GM23248 (cell line): ENCODE results near the gene GDPD3.

Experiments
- EZH2 ChIP-seq: fragments of 200-600 bp; sonication (generic); IDR thresholded peaks from 2 replicates; pipeline ENCODE4 v1.6.1; 2018; ENCODE audit warnings: antibody characterized with exemption, mild to moderate bottlenecking; ENCODE audit not compliant: insufficient read depth, poor library complexity, severe bottlenecking
- EZH2phosphoT487 ChIP-seq: fragments of 200-600 bp; sonication (generic); IDR thresholded peaks from 2 replicates; pipeline ENCODE4 v1.6.1; 2018; ENCODE audit warnings: antibody characterized with exemption, moderate library complexity, mild to moderate bottlenecking, low read depth; ENCODE audit not compliant: insufficient read depth

- no peak for TF ChIP-seq EZH2phosphoT487
- no peak for TF ChIP-seq EZH2
Observed at GRCh38 chr16:30151091-30151490, 37.8 kb upstream of the GDPD3 start.
